Transverse colon (tissue), 3 donors: Measurements from ENCODE around the gene ACOX2.

Experiments
- POLR2A ChIP-seq: fragments of 450-650 bp; IDR thresholded peaks from one replicate; pipeline ENCODE4 v1.6.1; 2016; ENCODE audit warnings: antibody characterized with exemption, mild to moderate bottlenecking, moderate library complexity
- TF ChIP-seq, protein P1 (sequence below), 5 experiments: fragments of 200-600 bp in 3 of 5; fragments of 450-650 bp in 2 of 5; sonication (generic) in 3 of 5; IDR thresholded peaks; 1 replicate in 2 of 5; 2 replicates in 3 of 5; pipeline ENCODE4 v1.5.1; 2016 to 2017; ENCODE audit warnings: antibody characterized with exemption in 5 of 5, inconsistent platforms in 3 of 5, mild to moderate bottlenecking in 2 of 5, moderate library complexity in 1 of 5

DNA sequence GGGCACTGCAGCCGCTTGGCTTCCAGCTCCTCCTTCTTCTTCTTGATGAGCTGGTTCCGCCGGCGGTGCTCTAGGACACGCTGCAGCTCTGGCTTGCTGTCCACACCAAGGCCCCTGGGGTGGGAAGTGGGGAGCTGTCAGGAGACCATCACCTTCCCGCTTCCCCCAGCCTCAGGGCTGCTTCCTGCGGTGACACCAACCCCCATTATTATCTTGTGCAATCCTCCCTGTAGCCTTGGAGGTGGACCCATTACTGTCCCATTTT is 30.2 kb upstream of the ACOX2 start:
- no peak for TF ChIP-seq POLR2A
- TF ChIP-seq, protein P1, sequence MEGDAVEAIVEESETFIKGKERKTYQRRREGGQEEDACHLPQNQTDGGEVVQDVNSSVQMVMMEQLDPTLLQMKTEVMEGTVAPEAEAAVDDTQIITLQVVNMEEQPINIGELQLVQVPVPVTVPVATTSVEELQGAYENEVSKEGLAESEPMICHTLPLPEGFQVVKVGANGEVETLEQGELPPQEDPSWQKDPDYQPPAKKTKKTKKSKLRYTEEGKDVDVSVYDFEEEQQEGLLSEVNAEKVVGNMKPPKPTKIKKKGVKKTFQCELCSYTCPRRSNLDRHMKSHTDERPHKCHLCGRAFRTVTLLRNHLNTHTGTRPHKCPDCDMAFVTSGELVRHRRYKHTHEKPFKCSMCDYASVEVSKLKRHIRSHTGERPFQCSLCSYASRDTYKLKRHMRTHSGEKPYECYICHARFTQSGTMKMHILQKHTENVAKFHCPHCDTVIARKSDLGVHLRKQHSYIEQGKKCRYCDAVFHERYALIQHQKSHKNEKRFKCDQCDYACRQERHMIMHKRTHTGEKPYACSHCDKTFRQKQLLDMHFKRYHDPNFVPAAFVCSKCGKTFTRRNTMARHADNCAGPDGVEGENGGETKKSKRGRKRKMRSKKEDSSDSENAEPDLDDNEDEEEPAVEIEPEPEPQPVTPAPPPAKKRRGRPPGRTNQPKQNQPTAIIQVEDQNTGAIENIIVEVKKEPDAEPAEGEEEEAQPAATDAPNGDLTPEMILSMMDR (IDR thresholded peaks at IDR 0.05): no peak
